ENCODE measurements around the gene HS1BP3. TPM values are rescaled to one million over a fixed set of nuclear protein-coding genes. Genes with fewer than 3 reads are reported as not detected.

HS1BP3 gene
- total RNA-seq, 1 donor from 2014 or later = 21.0 TPM

GRCh38 chr2:20572221-20572620, 78.7 kb downstream of the HS1BP3 start:
- H3K4me1 Mint-ChIP-seq (ENCODE audit: low read depth, unreplicated experiment) = peaks cover 37% of the 10 kb centered on the region
- peaks cover 2% of the 10 kb centered on the region for H3K27me3 Mint-ChIP-seq (ENCODE audit: low read depth, unreplicated experiment)
- H3K27ac Mint-ChIP-seq (ENCODE audit: unreplicated experiment) = no peak overlapping the region
- Histone ChIP-seq H3K4me3 (ENCODE audit: insufficient read depth, low read depth, low read length) (no peak overlapping the region), H3K27me3 (ENCODE audit: insufficient read depth, low read length) (no peaks in the 10 kb centered on the region), H3K4me1 (ENCODE audit: insufficient read depth, low read length) (peaks cover 34% of the 10 kb centered on the region), H3K4me2 (ENCODE audit: low read length) (no peak overlapping the region), H3K79me2 (ENCODE audit: insufficient read depth, low read length) (no peaks in the 10 kb centered on the region), H3K9me3 (ENCODE audit: insufficient read depth, low read depth, low read length) (no peaks in the 10 kb centered on the region), H2AFZ (ENCODE audit: low read depth, low read length) (no peak overlapping the region), H4K20me1 (ENCODE audit: insufficient read depth, low read length) (no peaks in the 10 kb centered on the region), H3K36me3 (ENCODE audit: insufficient read depth, low read length) (no peaks in the 10 kb centered on the region), H3K9ac (ENCODE audit: low read length) (no peak overlapping the region), H3K27ac (ENCODE audit: low read depth, low read length) (no peak overlapping the region)
- FAIRE-seq = no peak
- DNase-seq (ENCODE audit: low read depth) = no peak
- no peaks in the 10 kb centered on the region for H3K9me3 Mint-ChIP-seq (ENCODE audit: unreplicated experiment)
- H3K4me3 Mint-ChIP-seq (ENCODE audit: unreplicated experiment) = no peak overlapping the region
- no peak for TF ChIP-seq EZH2 (IDR thresholded peaks at IDR 0.05; ENCODE audit: insufficient read depth, low read length)
- TF ChIP-seq CTCF (IDR thresholded peaks at IDR 0.05; ENCODE audit: insufficient read depth, low read depth, low read length) = no peak
- H3K36me3 Mint-ChIP-seq (ENCODE audit: low read depth, unreplicated experiment) = no peaks in the 10 kb centered on the region

GRCh38 chr2:20571644-20572215, 79.2 kb downstream of the HS1BP3 start:
- TF ChIP-seq EZH2 (IDR thresholded peaks at IDR 0.05; ENCODE audit: insufficient read depth, low read length) = no peak
- TF ChIP-seq CTCF (IDR thresholded peaks at IDR 0.05; ENCODE audit: insufficient read depth, low read depth, low read length) = no peak
- Histone ChIP-seq H3K4me3 (ENCODE audit: insufficient read depth, low read depth, low read length) (no peak overlapping the region), H3K9ac (ENCODE audit: low read length) (no peak overlapping the region), H2AFZ (ENCODE audit: low read depth, low read length) (no peak overlapping the region), H3K4me1 (ENCODE audit: insufficient read depth, low read length) (peaks cover 34% of the 10 kb centered on the region), H3K36me3 (ENCODE audit: insufficient read depth, low read length) (no peaks in the 10 kb centered on the region), H3K4me2 (ENCODE audit: low read length) (no peak overlapping the region), H3K79me2 (ENCODE audit: insufficient read depth, low read length) (no peaks in the 10 kb centered on the region), H4K20me1 (ENCODE audit: insufficient read depth, low read length) (no peaks in the 10 kb centered on the region), H3K9me3 (ENCODE audit: insufficient read depth, low read depth, low read length) (no peaks in the 10 kb centered on the region), H3K27me3 (ENCODE audit: insufficient read depth, low read length) (no peaks in the 10 kb centered on the region), H3K27ac (ENCODE audit: low read depth, low read length) (no peak overlapping the region)
- H3K27me3 Mint-ChIP-seq (ENCODE audit: low read depth, unreplicated experiment) = peaks cover 2% of the 10 kb centered on the region
- DNase-seq (ENCODE audit: low read depth) (no peak), FAIRE-seq (no peak)
- H3K4me1 Mint-ChIP-seq (ENCODE audit: low read depth, unreplicated experiment) = peaks cover 39% of the 10 kb centered on the region
- no peak overlapping the region for H3K4me3 Mint-ChIP-seq (ENCODE audit: unreplicated experiment)
- H3K9me3 Mint-ChIP-seq (ENCODE audit: unreplicated experiment) = no peaks in the 10 kb centered on the region
- no peak overlapping the region for H3K27ac Mint-ChIP-seq (ENCODE audit: unreplicated experiment)
- no peaks in the 10 kb centered on the region for H3K36me3 Mint-ChIP-seq (ENCODE audit: low read depth, unreplicated experiment)

- H3K79me2 ChIP-seq (ENCODE audit: insufficient read depth, low read length) = no peaks in the 10 kb centered on the region
- no peak overlapping the region for H3K27ac ChIP-seq (ENCODE audit: low read depth, low read length)
- no peaks in the 10 kb centered on the region for H4K20me1 ChIP-seq (ENCODE audit: insufficient read depth, low read length)
- H2AFZ ChIP-seq (ENCODE audit: low read depth, low read length) = no peak overlapping the region
- H3K36me3 ChIP-seq (ENCODE audit: insufficient read depth, low read length) = no peaks in the 10 kb centered on the region
- Mint-ChIP-seq H3K27me3 (ENCODE audit: low read depth, unreplicated experiment) (peaks cover 2% of the 10 kb centered on the region), H3K4me3 (ENCODE audit: unreplicated experiment) (no peak overlapping the region), H3K27ac (ENCODE audit: unreplicated experiment) (no peak overlapping the region), H3K36me3 (ENCODE audit: low read depth, unreplicated experiment) (no peaks in the 10 kb centered on the region), H3K4me1 (ENCODE audit: low read depth, unreplicated experiment) (peaks cover 37% of the 10 kb centered on the region), H3K9me3 (ENCODE audit: unreplicated experiment) (no peaks in the 10 kb centered on the region)
- H3K9me3 ChIP-seq (ENCODE audit: insufficient read depth, low read depth, low read length) = no peaks in the 10 kb centered on the region
- TF ChIP-seq CTCF (IDR thresholded peaks at IDR 0.05; ENCODE audit: insufficient read depth, low read depth, low read length) = no peak
- TF ChIP-seq EZH2 (IDR thresholded peaks at IDR 0.05; ENCODE audit: insufficient read depth, low read length) = no peak
- H3K9ac ChIP-seq (ENCODE audit: low read length) = no peak overlapping the region
- DNase-seq (ENCODE audit: low read depth) (no peak), FAIRE-seq (no peak)
- H3K4me1 ChIP-seq (ENCODE audit: insufficient read depth, low read length) = peaks cover 34% of the 10 kb centered on the region
- no peak overlapping the region for H3K4me2 ChIP-seq (ENCODE audit: low read length)
- H3K27me3 ChIP-seq (ENCODE audit: insufficient read depth, low read length) = no peaks in the 10 kb centered on the region
- no peak overlapping the region for H3K4me3 ChIP-seq (ENCODE audit: insufficient read depth, low read depth, low read length)
These were observed 79.7 kb downstream of the HS1BP3 start for GRCh38 chr2:20571231-20571630.

Measured in astrocyte (in vitro differentiated cells and primary cell).